ENCODE data around the gene TRANK1.

Gene TRANK1

GRCh38 chr3:36944641-36945270, at the start of gene TRANK1:
TSS of gene TRANK1 (minus strand) at chr3:36945054. CDS start at chr3:36944809, 245 bp downstream.
- H3K36me3 ChIP-seq (ENCODE audit: control insufficient read depth in 2 of 2, insufficient read depth in 2 of 2, low read length in 2 of 2) = no peaks in the 10 kb centered on the region
- H3K9me3 ChIP-seq (ENCODE audit: control insufficient read depth in 2 of 2, low read length in 2 of 2) = no peaks in the 10 kb centered on the region
- H3K9ac ChIP-seq (ENCODE audit: low read depth in 1 of 2, low read length in 2 of 2) = peak within 1 kb of the TSS; percentile 72 to 74
- H3K27me3 ChIP-seq (ENCODE audit: control insufficient read depth in 2 of 2, insufficient read depth in 2 of 2, low read length in 2 of 2) = no peaks in the 10 kb centered on the region
- H3K4me3 ChIP-seq (ENCODE audit: low read length in 2 of 2) = peak within 1 kb of the TSS; percentile 74 to 86
- peaks cover 15 to 26% of the 10 kb centered on the region in 2 donors for H3K4me1 ChIP-seq (ENCODE audit: control insufficient read depth in 2 of 2, insufficient read depth in 2 of 2, low read length in 2 of 2)
- H3K27ac ChIP-seq (ENCODE audit: low read depth in 2 of 2, low read length in 2 of 2) = peak within 1 kb of the TSS; percentile 67 to 75

- peak within 1 kb of the TSS; percentile 98 for H3K4me3 ChIP-seq (ENCODE audit: low read length in 2 of 2)
- H3K9me3 ChIP-seq (ENCODE audit: control insufficient read depth in 2 of 2, low read length in 2 of 2) = no peaks in the 10 kb centered on the region
- peaks cover 22 to 30% of the 10 kb centered on the region in 2 donors for H3K4me1 ChIP-seq (ENCODE audit: control insufficient read depth in 2 of 2, insufficient read depth in 2 of 2, low read length in 2 of 2)
- H3K27me3 ChIP-seq (ENCODE audit: control insufficient read depth in 2 of 2, insufficient read depth in 2 of 2, low read length in 2 of 2) = no peaks in the 10 kb centered on the region
- peak within 1 kb of the TSS; percentile 95 to 98 for H3K9ac ChIP-seq (ENCODE audit: low read depth in 1 of 2, low read length in 2 of 2)
- H3K36me3 ChIP-seq (ENCODE audit: control insufficient read depth in 2 of 2, insufficient read depth in 2 of 2, low read length in 2 of 2) = peaks cover 16 to 19% of the 10 kb centered on the region in 2 donors
- peak within 1 kb of the TSS; percentile 99 for H3K27ac ChIP-seq (ENCODE audit: low read depth in 2 of 2, low read length in 2 of 2)
Observed at GRCh38 chr3:36993326-36994283, 48.8 kb upstream of the TRANK1 start, which contains the start of gene MLH1. TSS of gene MLH1 (plus strand) at chr3:36993518. CDS start at chr3:36993548, 30 bp downstream.

GRCh38 chr3:36992806-36993325, 48.0 kb upstream of the TRANK1 start, which contains the start of gene EPM2AIP1:
TSS of gene EPM2AIP1 (minus strand) at chr3:36993131. CDS start at chr3:36993077, 54 bp downstream.
- no peaks in the 10 kb centered on the region for H3K27me3 ChIP-seq (ENCODE audit: control insufficient read depth in 2 of 2, insufficient read depth in 2 of 2, low read length in 2 of 2)
- peaks cover 22 to 30% of the 10 kb centered on the region in 2 donors for H3K4me1 ChIP-seq (ENCODE audit: control insufficient read depth in 2 of 2, insufficient read depth in 2 of 2, low read length in 2 of 2)
- peak within 1 kb of the TSS; percentile 95 to 98 for H3K9ac ChIP-seq (ENCODE audit: low read depth in 1 of 2, low read length in 2 of 2)
- peaks cover 13% of the 10 kb centered on the region in 2 donors for H3K36me3 ChIP-seq (ENCODE audit: control insufficient read depth in 2 of 2, insufficient read depth in 2 of 2, low read length in 2 of 2)
- H3K9me3 ChIP-seq (ENCODE audit: control insufficient read depth in 2 of 2, low read length in 2 of 2) = no peaks in the 10 kb centered on the region
- H3K27ac ChIP-seq (ENCODE audit: low read depth in 2 of 2, low read length in 2 of 2) = peak within 1 kb of the TSS; percentile 99
- peak within 1 kb of the TSS; percentile 98 for H3K4me3 ChIP-seq (ENCODE audit: low read length in 2 of 2)

- Histone ChIP-seq H3K27me3 (ENCODE audit: control insufficient read depth in 2 of 2, insufficient read depth in 2 of 2, low read length in 2 of 2) (no peaks in the 10 kb centered on the region), H3K4me3 (ENCODE audit: low read length in 2 of 2) (peak overlapping the region; percentile 87 to 98), H3K4me1 (ENCODE audit: control insufficient read depth in 2 of 2, insufficient read depth in 2 of 2, low read length in 2 of 2) (peaks cover 22 to 30% of the 10 kb centered on the region in 2 donors), H3K27ac (ENCODE audit: low read depth in 2 of 2, low read length in 2 of 2) (peak overlapping the region; percentile 98 to 99), H3K36me3 (ENCODE audit: control insufficient read depth in 2 of 2, insufficient read depth in 2 of 2, low read length in 2 of 2) (peaks cover 9 to 11% of the 10 kb centered on the region in 2 donors), H3K9ac (ENCODE audit: low read depth in 1 of 2, low read length in 2 of 2) (peak overlapping the region; percentile 95 to 98), H3K9me3 (ENCODE audit: control insufficient read depth in 2 of 2, low read length in 2 of 2) (no peaks in the 10 kb centered on the region)
Observed at GRCh38 chr3:36991923-36992805, 47.3 kb upstream of the TRANK1 start.

- no peak overlapping the region for H3K9ac ChIP-seq (ENCODE audit: low read depth in 1 of 2, low read length in 2 of 2)
- H3K4me3 ChIP-seq (ENCODE audit: low read length in 2 of 2) = peak overlapping the region in 1 of 2 donors; percentile 98
- peaks cover 7 to 10% of the 10 kb centered on the region in 2 donors for H3K36me3 ChIP-seq (ENCODE audit: control insufficient read depth in 2 of 2, insufficient read depth in 2 of 2, low read length in 2 of 2)
- H3K4me1 ChIP-seq (ENCODE audit: control insufficient read depth in 2 of 2, insufficient read depth in 2 of 2, low read length in 2 of 2) = peaks cover 22 to 30% of the 10 kb centered on the region in 2 donors
- H3K27me3 ChIP-seq (ENCODE audit: control insufficient read depth in 2 of 2, insufficient read depth in 2 of 2, low read length in 2 of 2) = no peaks in the 10 kb centered on the region
- no peaks in the 10 kb centered on the region for H3K9me3 ChIP-seq (ENCODE audit: control insufficient read depth in 2 of 2, low read length in 2 of 2)
- peak overlapping the region; percentile 98 to 99 for H3K27ac ChIP-seq (ENCODE audit: low read depth in 2 of 2, low read length in 2 of 2)
Observed at GRCh38 chr3:36991147-36991546, 46.3 kb upstream of the TRANK1 start.

GRCh38 chr3:36989568-36989967, 44.7 kb upstream of the TRANK1 start:
- peaks cover 18 to 26% of the 10 kb centered on the region in 2 donors for H3K36me3 ChIP-seq (ENCODE audit: control insufficient read depth in 2 of 2, insufficient read depth in 2 of 2, low read length in 2 of 2)
- peak overlapping the region; percentile 3 to 14 for H3K4me3 ChIP-seq (ENCODE audit: low read length in 2 of 2)
- no peaks in the 10 kb centered on the region for H3K9me3 ChIP-seq (ENCODE audit: control insufficient read depth in 2 of 2, low read length in 2 of 2)
- H3K27ac ChIP-seq (ENCODE audit: low read depth in 2 of 2, low read length in 2 of 2) = no peak overlapping the region
- H3K4me1 ChIP-seq (ENCODE audit: control insufficient read depth in 2 of 2, insufficient read depth in 2 of 2, low read length in 2 of 2) = peaks cover 22 to 30% of the 10 kb centered on the region in 2 donors
- H3K27me3 ChIP-seq (ENCODE audit: control insufficient read depth in 2 of 2, insufficient read depth in 2 of 2, low read length in 2 of 2) = no peaks in the 10 kb centered on the region
- H3K9ac ChIP-seq (ENCODE audit: low read depth in 1 of 2, low read length in 2 of 2) = no peak overlapping the region

GRCh38 chr3:36989005-36989404, 44.2 kb upstream of the TRANK1 start:
- peaks cover 22 to 30% of the 10 kb centered on the region in 2 donors for H3K36me3 ChIP-seq (ENCODE audit: control insufficient read depth in 2 of 2, insufficient read depth in 2 of 2, low read length in 2 of 2)
- peak overlapping the region in 1 of 2 donors; percentile 20 for H3K9ac ChIP-seq (ENCODE audit: low read depth in 1 of 2, low read length in 2 of 2)
- H3K27me3 ChIP-seq (ENCODE audit: control insufficient read depth in 2 of 2, insufficient read depth in 2 of 2, low read length in 2 of 2) = no peaks in the 10 kb centered on the region
- H3K4me1 ChIP-seq (ENCODE audit: control insufficient read depth in 2 of 2, insufficient read depth in 2 of 2, low read length in 2 of 2) = peaks cover 21 to 25% of the 10 kb centered on the region in 2 donors
- no peaks in the 10 kb centered on the region for H3K9me3 ChIP-seq (ENCODE audit: control insufficient read depth in 2 of 2, low read length in 2 of 2)
- H3K4me3 ChIP-seq (ENCODE audit: low read length in 2 of 2) = peak overlapping the region in 1 of 2 donors; percentile 14
- H3K27ac ChIP-seq (ENCODE audit: low read depth in 2 of 2, low read length in 2 of 2) = no peak overlapping the region

- peaks cover 22 to 36% of the 10 kb centered on the region in 2 donors for H3K36me3 ChIP-seq (ENCODE audit: control insufficient read depth in 2 of 2, insufficient read depth in 2 of 2, low read length in 2 of 2)
- no peak overlapping the region for H3K4me3 ChIP-seq (ENCODE audit: low read length in 2 of 2)
- H3K4me1 ChIP-seq (ENCODE audit: control insufficient read depth in 2 of 2, insufficient read depth in 2 of 2, low read length in 2 of 2) = peaks cover 16 to 22% of the 10 kb centered on the region in 2 donors
- H3K9me3 ChIP-seq (ENCODE audit: control insufficient read depth in 2 of 2, low read length in 2 of 2) = no peaks in the 10 kb centered on the region
- H3K27ac ChIP-seq (ENCODE audit: low read depth in 2 of 2, low read length in 2 of 2) = no peak overlapping the region
- H3K27me3 ChIP-seq (ENCODE audit: control insufficient read depth in 2 of 2, insufficient read depth in 2 of 2, low read length in 2 of 2) = no peaks in the 10 kb centered on the region
- H3K9ac ChIP-seq (ENCODE audit: low read depth in 1 of 2, low read length in 2 of 2) = no peak overlapping the region
Observed at GRCh38 chr3:36988356-36988755, 43.5 kb upstream of the TRANK1 start.

GRCh38 chr3:36981006-36981405, 36.2 kb upstream of the TRANK1 start:
- Histone ChIP-seq H3K36me3 (ENCODE audit: control insufficient read depth in 2 of 2, insufficient read depth in 2 of 2, low read length in 2 of 2) (peaks cover 20 to 37% of the 10 kb centered on the region in 2 donors), H3K4me1 (ENCODE audit: control insufficient read depth in 2 of 2, insufficient read depth in 2 of 2, low read length in 2 of 2) (no peaks in the 10 kb centered on the region), H3K9ac (ENCODE audit: low read depth in 1 of 2, low read length in 2 of 2) (no peak overlapping the region), H3K27ac (ENCODE audit: low read depth in 2 of 2, low read length in 2 of 2) (no peak overlapping the region), H3K27me3 (ENCODE audit: control insufficient read depth in 2 of 2, insufficient read depth in 2 of 2, low read length in 2 of 2) (no peaks in the 10 kb centered on the region), H3K9me3 (ENCODE audit: control insufficient read depth in 2 of 2, low read length in 2 of 2) (no peaks in the 10 kb centered on the region), H3K4me3 (ENCODE audit: low read length in 2 of 2) (no peak overlapping the region)

Measured in mucosa of rectum (tissue), 2 donors.